Measurements from ENCODE around the gene CD55.

DNA sequence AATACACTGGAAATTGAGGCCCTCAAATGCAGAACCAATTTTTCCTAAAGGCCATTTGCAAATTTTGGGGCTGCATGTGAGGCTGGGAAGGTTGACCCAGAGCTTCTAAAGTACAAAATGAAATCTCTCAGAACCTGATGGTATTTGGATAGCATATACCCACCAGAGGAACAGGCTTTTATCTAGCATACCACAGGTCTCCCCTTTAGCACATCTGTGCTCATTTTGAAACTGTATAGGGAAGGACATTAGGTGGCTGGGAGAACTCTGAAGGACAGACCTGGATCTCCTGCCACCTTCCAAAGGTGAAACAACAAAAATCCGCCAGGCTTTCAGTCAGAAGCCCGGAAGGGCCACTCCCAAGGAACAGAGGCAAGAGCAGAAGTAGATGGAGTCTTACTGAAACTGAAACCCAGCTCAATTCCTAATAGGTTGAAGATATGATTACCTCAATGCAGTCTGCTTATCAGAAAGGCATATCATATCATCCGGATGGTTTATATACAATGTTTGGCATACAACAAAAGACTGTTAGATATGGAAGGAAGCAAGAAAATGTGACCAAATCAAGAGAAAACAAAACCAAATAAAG is 11.6 kb downstream of the CD55 start:
- TF ChIP-seq, protein P1, sequence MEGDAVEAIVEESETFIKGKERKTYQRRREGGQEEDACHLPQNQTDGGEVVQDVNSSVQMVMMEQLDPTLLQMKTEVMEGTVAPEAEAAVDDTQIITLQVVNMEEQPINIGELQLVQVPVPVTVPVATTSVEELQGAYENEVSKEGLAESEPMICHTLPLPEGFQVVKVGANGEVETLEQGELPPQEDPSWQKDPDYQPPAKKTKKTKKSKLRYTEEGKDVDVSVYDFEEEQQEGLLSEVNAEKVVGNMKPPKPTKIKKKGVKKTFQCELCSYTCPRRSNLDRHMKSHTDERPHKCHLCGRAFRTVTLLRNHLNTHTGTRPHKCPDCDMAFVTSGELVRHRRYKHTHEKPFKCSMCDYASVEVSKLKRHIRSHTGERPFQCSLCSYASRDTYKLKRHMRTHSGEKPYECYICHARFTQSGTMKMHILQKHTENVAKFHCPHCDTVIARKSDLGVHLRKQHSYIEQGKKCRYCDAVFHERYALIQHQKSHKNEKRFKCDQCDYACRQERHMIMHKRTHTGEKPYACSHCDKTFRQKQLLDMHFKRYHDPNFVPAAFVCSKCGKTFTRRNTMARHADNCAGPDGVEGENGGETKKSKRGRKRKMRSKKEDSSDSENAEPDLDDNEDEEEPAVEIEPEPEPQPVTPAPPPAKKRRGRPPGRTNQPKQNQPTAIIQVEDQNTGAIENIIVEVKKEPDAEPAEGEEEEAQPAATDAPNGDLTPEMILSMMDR (conservative IDR thresholded peaks at IDR 0.05; ENCODE audit: low read depth, low read length), result no peak
- no peak for TF ChIP-seq EZH2 (IDR thresholded peaks at IDR 0.05; ENCODE audit: borderline replicate concordance, low read depth, low read length, poor library complexity, severe bottlenecking)
